ENCODE measurements around the gene LYPD6B. TPM values are rescaled to one million over a fixed set of nuclear protein-coding genes. Genes with fewer than 3 reads are reported as not detected.

Gene LYPD6B
- total RNA-seq, 1 experiment from 2014 or later: 6.1 TPM

GRCh38 chr2:149175956-149176355 lies 137.5 kb downstream of the LYPD6B start (continued):
- TF ChIP-seq, protein P1, sequence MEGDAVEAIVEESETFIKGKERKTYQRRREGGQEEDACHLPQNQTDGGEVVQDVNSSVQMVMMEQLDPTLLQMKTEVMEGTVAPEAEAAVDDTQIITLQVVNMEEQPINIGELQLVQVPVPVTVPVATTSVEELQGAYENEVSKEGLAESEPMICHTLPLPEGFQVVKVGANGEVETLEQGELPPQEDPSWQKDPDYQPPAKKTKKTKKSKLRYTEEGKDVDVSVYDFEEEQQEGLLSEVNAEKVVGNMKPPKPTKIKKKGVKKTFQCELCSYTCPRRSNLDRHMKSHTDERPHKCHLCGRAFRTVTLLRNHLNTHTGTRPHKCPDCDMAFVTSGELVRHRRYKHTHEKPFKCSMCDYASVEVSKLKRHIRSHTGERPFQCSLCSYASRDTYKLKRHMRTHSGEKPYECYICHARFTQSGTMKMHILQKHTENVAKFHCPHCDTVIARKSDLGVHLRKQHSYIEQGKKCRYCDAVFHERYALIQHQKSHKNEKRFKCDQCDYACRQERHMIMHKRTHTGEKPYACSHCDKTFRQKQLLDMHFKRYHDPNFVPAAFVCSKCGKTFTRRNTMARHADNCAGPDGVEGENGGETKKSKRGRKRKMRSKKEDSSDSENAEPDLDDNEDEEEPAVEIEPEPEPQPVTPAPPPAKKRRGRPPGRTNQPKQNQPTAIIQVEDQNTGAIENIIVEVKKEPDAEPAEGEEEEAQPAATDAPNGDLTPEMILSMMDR (IDR thresholded peaks at IDR 0.05 in 2 of 3, conservative IDR thresholded peaks at IDR 0.05 in 1 of 3; ENCODE audit: borderline replicate concordance in 1 of 3, insufficient read depth in 1 of 3, low read depth in 2 of 3, low read length in 2 of 3): no peak
- TF ChIP-seq ELF1 (IDR thresholded peaks at IDR 0.05; ENCODE audit: borderline replicate concordance, low read depth): no peak
- TF ChIP-seq SRF (IDR thresholded peaks at IDR 0.05; ENCODE audit: low read depth): no peak

DNA sequence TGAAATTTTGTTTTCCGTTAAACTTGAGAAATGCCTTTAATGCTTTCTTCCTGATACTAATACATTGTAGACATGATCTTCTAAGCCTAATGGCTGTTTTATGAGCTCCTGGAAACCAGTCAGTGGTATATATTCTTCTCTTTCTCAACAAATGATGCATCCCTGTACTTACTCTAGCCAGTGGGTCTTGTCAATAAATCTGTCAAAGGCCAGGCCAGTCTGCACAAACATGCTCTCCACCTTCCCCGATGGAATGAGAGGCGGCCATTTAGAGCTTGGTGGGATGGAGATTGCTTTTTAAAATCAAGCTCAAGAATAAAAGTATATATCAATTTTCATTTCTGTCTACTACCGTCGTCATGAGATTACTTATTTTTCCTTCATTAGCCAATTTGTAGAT lies 140.1 kb downstream of the LYPD6B start:
- intact Hi-C loops (cut with micrococcal nuclease): no loop called here
- RAD21 ChIA-PET (ENCODE audit: low non-redundant PET in 1 of 2, low total read pairs in 2 of 2, uncharacterized antibody in 2 of 2, unreplicated experiment in 2 of 2): no interaction called here
- ATAC-seq: no peak
- TF ChIP-seq POLR2AphosphoS5 (IDR thresholded peaks at IDR 0.05; ENCODE audit: low read depth, low read length) (no peak), EZH2phosphoT487 (IDR thresholded peaks at IDR 0.05; ENCODE audit: borderline replicate concordance) (no peak), CEBPB (IDR thresholded peaks at IDR 0.05; ENCODE audit: low read depth) (no peak), POLR2A (IDR thresholded peaks at IDR 0.05; ENCODE audit: borderline replicate concordance, extremely low read depth, insufficient read depth, insufficient read length) (no peak), ELF1 (IDR thresholded peaks at IDR 0.05; ENCODE audit: borderline replicate concordance, low read depth) (no peak), REST (IDR thresholded peaks at IDR 0.05; ENCODE audit: low read depth) (no peak), FOSL1 (IDR thresholded peaks at IDR 0.05; ENCODE audit: low read depth) (no peak), CBX3 (IDR thresholded peaks at IDR 0.05; ENCODE audit: low read depth) (no peak), ZFX (IDR thresholded peaks at IDR 0.05) (no peak), RAD21 (IDR thresholded peaks at IDR 0.05; ENCODE audit: low read depth) (no peak), ZNF274 (IDR thresholded peaks at IDR 0.05; ENCODE audit: low read depth, low read length) (no peak), EZH2 (IDR thresholded peaks at IDR 0.05) (no peak), SP1 (IDR thresholded peaks at IDR 0.05; ENCODE audit: low read depth) (no peak), SRF (IDR thresholded peaks at IDR 0.05; ENCODE audit: low read depth) (no peak), ATF3 (IDR thresholded peaks at IDR 0.05) (no peak), JUND (IDR thresholded peaks at IDR 0.05) (no peak)
- TF ChIP-seq, protein P1 (IDR thresholded peaks at IDR 0.05 in 2 of 3, conservative IDR thresholded peaks at IDR 0.05 in 1 of 3; ENCODE audit: borderline replicate concordance in 1 of 3, insufficient read depth in 1 of 3, low read depth in 2 of 3, low read length in 2 of 3): no peak

More for the DNA sequence above, 140.1 kb downstream of the LYPD6B start:
- Histone ChIP-seq H3K79me2 (ENCODE audit: insufficient read depth, low read length) (no peaks in the 10 kb centered on the region), H3K4me3 (replicated peaks in 1 of 2; ENCODE audit: low read depth in 1 of 2, low read length in 2 of 2) (no peak overlapping the region), H3K9me2 (ENCODE audit: insufficient read depth) (no peaks in the 10 kb centered on the region), H3K9me3 (ENCODE audit: control insufficient read depth in 1 of 2, insufficient read depth in 1 of 2, low read depth in 1 of 2, low read length in 2 of 2) (no peaks in the 10 kb centered on the region), H3K9ac (ENCODE audit: low read length) (no peak overlapping the region), H3K36me3 (ENCODE audit: control insufficient read depth in 1 of 2, insufficient read depth in 2 of 2, low read length in 2 of 2) (no peaks in the 10 kb centered on the region), H3K27ac (ENCODE audit: low read depth, low read length) (no peak overlapping the region), H2AFZ (ENCODE audit: low read depth, low read length, poor library complexity, severe bottlenecking) (no peak overlapping the region), H3K4me2 (ENCODE audit: low read length) (no peak overlapping the region), H3K4me1 (ENCODE audit: control insufficient read depth in 1 of 2, insufficient read depth in 2 of 2, low read length in 2 of 2) (no peaks in the 10 kb centered on the region), H4K20me1 (ENCODE audit: insufficient read depth) (no peaks in the 10 kb centered on the region), H3K27me3 (ENCODE audit: insufficient read depth, low read length) (no peaks in the 10 kb centered on the region)
- BruUV-seq (replicated peaks): no TSS peak
- no peak for DNase-seq (ENCODE audit: low read depth, low spot score)
- POLR2A ChIA-PET: no interaction called here
- CTCF ChIA-PET: no interaction called here
